Measurements from ENCODE around the gene ALKBH7.

The ALKBH7 gene

GRCh38 chr19:6423499-6424194 is 51.1 kb downstream of the ALKBH7 start:
- DNase-seq (ENCODE audit: low read depth in 2 of 3, low spot score in 2 of 3) = no peak

GRCh38 chr19:6424195-6424938 is 51.8 kb downstream of the ALKBH7 start, which contains the start of gene KHSRP:
KHSRP (minus strand) TSS chr19:6424811; CDS start chr19:6424701, 110 bp downstream.
- no peak for DNase-seq (ENCODE audit: low read depth in 2 of 3, low spot score in 2 of 3)

All from activated CD8-positive, alpha-beta memory T cell treated with anti-CD3 and anti-CD28 coated beads for 48 hours (primary cell).